ENCODE results near the gene SARDH.

DNA sequence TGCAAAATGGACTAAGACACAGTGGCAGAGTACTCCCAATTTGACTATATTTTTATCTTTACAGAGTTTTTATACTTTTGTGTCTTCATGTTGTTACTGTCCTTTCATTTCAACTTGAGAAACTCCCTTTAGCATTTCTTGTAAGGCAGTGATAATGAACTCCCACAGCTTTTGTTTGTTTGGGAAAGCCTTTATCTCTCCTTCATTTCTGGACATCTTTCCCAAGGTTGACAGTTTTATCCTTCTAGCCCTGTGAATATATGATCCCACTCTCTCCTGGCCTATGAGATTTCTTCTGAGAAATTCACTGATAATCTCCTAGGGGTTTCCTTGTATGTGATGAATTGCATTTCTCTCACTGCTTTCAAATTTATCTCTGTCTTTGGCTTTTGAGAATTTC, 9.2 kb upstream of the SARDH start:
- TF ChIP-seq CTCF (IDR thresholded peaks at IDR 0.05) (no peak), EP300 (IDR thresholded peaks at IDR 0.05) (no peak)

Measured in esophagus muscularis mucosa (tissue), 3 donors.